Ascending aorta (tissue), 2 donors: ENCODE data around the gene FUCA2. TPM values are rescaled to one million over a fixed set of nuclear protein-coding genes. Genes with fewer than 3 reads are reported as not detected.

ENCODE experiments used
- DNase-seq, 2 donors: peaks; one replicate each; pipeline ENCODE4 v3.0.0-alpha.2; 2019; ENCODE audit warnings: low spot score in 2 of 2
- H3K27ac ChIP-seq, 2 donors: fragments of 200-600 bp; sonication (generic); one replicate each; pipeline ENCODE4 v1.5.1; 2016 to 2017; ENCODE audit warnings: mild to moderate bottlenecking in 1 of 2
- H3K27me3 ChIP-seq: fragments of 200-600 bp; sonication (generic); one replicate; pipeline ENCODE4 v1.5.1; 2017
- H3K36me3 ChIP-seq, 2 donors: fragments of 200-600 bp; sonication (generic); one replicate each; pipeline ENCODE4 v1.5.1; 2016
- H3K4me1 ChIP-seq, 2 donors: fragments of 200-600 bp; sonication (generic); one replicate each; pipeline ENCODE4 v1.5.1; 2016 to 2017; ENCODE audit warnings: mild to moderate bottlenecking in 1 of 2
- H3K4me3 ChIP-seq, 2 donors: fragments of 200-600 bp; sonication (generic); one replicate each; pipeline ENCODE4 v1.5.1; 2016 to 2017; ENCODE audit warnings: mild to moderate bottlenecking in 1 of 2
- H3K9me3 ChIP-seq, 2 donors: fragments of 200-600 bp; sonication (generic); one replicate each; pipeline ENCODE4 v1.5.1; 2016
- intact Hi-C: fragments of 100-400 bp; cut with DNase I; formaldehyde crosslinking; loops from one replicate; pipeline ENCODE4 v1.15.1; 2023
- total RNA-seq: library from RNA; depleted of rRNA; stranded (reverse); fragments of >200 nt; gene quantifications from one replicate; pipeline ENCODE4 v1.1.0, GENCODE V29; 2016
- TF ChIP-seq, protein P1 (sequence below), 3 experiments: fragments of 200-600 bp in 2 of 3; fragments of 450-650 bp in 1 of 3; sonication (generic) in 2 of 3; IDR thresholded peaks; one replicate each; pipeline ENCODE4 v1.5.1; 2016 to 2019; ENCODE audit warnings: antibody characterized with exemption in 3 of 3, mild to moderate bottlenecking in 1 of 3, moderate library complexity in 1 of 3

Gene FUCA2
- total RNA-seq, 1 donor from 2014 or later, result 9.7 TPM

DNA sequence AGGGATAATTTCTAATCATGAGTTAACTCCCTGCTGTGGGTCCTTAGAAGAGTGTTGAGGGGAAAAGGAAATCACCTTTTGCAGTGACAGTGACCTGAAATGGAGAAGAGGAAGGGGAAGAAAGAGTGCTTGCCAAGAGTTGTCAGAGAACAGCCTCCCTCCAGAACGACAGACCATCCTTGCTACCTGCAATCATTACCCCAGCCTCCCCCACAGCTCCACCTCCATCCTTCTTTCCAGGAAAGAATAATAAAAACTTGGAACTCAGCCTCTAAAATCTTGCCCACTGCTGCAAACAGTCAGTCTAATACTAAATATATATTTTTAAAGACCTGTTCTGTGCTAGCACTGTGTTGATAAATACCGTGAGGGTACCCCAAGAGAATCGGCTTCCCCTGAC, 28.7 kb upstream of the FUCA2 start:
- TF ChIP-seq, protein P1, sequence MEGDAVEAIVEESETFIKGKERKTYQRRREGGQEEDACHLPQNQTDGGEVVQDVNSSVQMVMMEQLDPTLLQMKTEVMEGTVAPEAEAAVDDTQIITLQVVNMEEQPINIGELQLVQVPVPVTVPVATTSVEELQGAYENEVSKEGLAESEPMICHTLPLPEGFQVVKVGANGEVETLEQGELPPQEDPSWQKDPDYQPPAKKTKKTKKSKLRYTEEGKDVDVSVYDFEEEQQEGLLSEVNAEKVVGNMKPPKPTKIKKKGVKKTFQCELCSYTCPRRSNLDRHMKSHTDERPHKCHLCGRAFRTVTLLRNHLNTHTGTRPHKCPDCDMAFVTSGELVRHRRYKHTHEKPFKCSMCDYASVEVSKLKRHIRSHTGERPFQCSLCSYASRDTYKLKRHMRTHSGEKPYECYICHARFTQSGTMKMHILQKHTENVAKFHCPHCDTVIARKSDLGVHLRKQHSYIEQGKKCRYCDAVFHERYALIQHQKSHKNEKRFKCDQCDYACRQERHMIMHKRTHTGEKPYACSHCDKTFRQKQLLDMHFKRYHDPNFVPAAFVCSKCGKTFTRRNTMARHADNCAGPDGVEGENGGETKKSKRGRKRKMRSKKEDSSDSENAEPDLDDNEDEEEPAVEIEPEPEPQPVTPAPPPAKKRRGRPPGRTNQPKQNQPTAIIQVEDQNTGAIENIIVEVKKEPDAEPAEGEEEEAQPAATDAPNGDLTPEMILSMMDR (IDR thresholded peaks at IDR 0.05), result no peak
- DNase-seq, result no peak
- Histone ChIP-seq H3K27ac (no peak overlapping the region), H3K27me3 (no peaks in the 10 kb centered on the region), H3K36me3 (no peaks in the 10 kb centered on the region), H3K4me3 (no peak overlapping the region), H3K4me1 (peaks cover 0 to 7% of the 10 kb centered on the region in 2 donors), H3K9me3 (no peaks in the 10 kb centered on the region)
- intact Hi-C loops, result no loop called here

DNA sequence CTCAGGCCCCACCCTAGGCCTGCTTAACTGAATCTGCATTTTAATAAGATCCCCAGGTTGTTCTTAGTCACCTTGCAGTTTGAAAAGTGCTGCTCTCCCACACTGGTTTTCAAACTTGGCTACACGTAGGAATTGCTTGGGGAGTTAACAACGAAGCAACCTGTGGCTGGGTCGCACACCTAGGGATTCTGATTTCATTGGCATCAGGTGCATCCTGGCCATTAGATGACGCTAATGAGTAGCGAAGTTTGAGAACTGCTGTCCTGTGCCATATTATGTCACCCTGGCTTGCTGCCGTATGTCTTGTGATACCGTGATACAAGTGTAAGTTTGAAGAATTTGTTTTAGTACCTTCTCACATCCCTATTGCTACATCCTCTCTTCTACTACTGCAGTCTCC, 28.2 kb upstream of the FUCA2 start:
- intact Hi-C loops, result no loop called here

DNA sequence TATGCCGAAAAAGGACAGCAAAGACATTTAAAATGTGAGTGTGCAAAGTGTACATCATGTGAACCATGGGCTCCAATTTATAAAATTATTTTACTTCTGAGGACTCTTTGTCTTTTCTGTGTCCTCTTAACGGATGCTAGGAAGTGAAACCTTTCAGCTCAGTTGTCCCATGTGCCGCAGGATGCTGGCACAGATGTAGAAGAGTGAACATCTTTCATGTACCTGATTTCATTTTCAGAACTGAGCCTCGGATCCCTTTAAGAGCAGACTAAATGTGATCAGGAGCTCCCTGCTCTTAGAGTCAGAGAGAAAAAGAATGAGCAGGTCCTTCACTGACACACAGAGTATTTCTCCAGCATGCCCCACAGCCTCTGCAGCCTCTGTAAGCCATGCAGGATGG, 27.6 kb upstream of the FUCA2 start:
- intact Hi-C loops, result no loop called here
- Histone ChIP-seq H3K4me1 (peaks cover 0 to 7% of the 10 kb centered on the region in 2 donors), H3K27me3 (no peaks in the 10 kb centered on the region), H3K9me3 (no peaks in the 10 kb centered on the region), H3K4me3 (no peak overlapping the region), H3K27ac (no peak overlapping the region), H3K36me3 (no peaks in the 10 kb centered on the region)
- TF ChIP-seq, protein P1 (IDR thresholded peaks at IDR 0.05), result no peak
- no peak for DNase-seq

More for the DNA sequence above, 28.2 kb upstream of the FUCA2 start:
- no peak for DNase-seq
- Histone ChIP-seq H3K9me3 (no peaks in the 10 kb centered on the region), H3K4me3 (no peak overlapping the region), H3K27ac (no peak overlapping the region), H3K27me3 (no peaks in the 10 kb centered on the region), H3K36me3 (no peaks in the 10 kb centered on the region), H3K4me1 (peaks cover 0 to 7% of the 10 kb centered on the region in 2 donors)
- TF ChIP-seq, protein P1 (IDR thresholded peaks at IDR 0.05), result no peak

DNA sequence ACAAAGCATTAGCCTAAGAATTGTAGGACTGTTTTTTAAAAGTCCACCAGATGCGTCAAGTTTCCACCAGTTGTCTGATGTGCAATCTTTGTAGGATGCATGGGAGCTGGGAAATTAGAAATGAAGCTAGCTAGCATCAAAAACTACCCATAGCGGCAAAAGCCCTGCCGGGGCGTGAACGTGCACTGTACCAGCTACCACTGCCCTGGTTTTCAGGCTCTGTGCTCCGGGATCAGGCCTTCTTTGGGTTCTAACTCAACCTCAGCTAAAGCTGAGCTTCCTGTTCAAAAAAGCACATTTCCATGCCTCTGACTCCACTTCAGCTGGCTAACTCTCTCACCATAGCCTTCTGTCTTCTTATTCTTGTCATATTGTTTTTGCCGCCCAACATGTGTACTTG, 26.9 kb upstream of the FUCA2 start:
- DNase-seq, result no peak
- intact Hi-C loops, result no loop called here
- TF ChIP-seq, protein P1 (IDR thresholded peaks at IDR 0.05), result no peak
- Histone ChIP-seq H3K9me3 (no peaks in the 10 kb centered on the region), H3K36me3 (no peaks in the 10 kb centered on the region), H3K27ac (no peak overlapping the region), H3K4me3 (peak overlapping the region in 1 of 2 donors; percentile 84), H3K4me1 (peaks cover 0 to 7% of the 10 kb centered on the region in 2 donors), H3K27me3 (no peaks in the 10 kb centered on the region)

DNA sequence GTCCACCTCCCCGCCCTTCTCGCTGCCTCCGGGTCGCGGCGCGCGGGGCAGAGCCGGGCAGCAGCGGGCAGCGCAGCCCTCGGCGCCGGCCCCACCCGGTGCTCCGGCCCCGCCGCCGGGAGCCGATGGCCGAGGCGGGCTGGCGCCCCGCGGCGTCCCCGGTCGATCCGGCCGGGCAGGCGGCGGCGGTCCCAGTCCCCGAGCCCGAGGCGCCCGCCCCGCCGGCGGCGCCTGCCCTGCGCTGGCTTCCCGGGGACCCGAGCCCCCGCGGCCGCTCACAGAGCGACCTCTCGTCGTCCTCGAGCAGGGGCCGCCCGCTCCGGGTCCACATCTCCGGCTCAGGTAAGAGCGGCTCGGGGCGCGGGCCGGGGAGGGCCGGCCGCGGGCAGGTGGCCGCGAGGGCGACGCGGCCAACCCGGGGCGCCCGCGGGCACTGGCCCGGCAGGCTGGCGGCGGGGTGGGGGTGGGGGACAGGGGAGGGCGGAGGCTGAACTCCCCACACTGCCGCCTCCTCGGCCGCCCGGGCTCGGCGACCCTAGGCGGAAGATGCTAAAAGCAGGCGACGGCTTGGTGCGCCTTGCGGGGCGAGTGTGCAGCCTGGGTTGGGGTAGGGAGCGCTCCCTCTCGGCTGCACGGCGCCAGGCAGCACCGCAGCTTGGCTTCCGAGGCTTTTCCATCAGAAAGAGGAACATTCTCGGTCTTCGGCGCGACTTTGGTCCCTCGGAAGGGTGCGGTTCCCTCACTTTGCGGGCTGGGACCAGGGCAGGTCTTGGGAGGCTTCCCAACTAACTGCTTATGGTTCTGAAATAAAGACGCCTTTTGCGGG, 25.6 kb upstream of the FUCA2 start:
- Histone ChIP-seq H3K36me3 (no peaks in the 10 kb centered on the region), H3K4me1 (peaks cover 0 to 7% of the 10 kb centered on the region in 2 donors), H3K27me3 (no peaks in the 10 kb centered on the region), H3K27ac (peak overlapping the region; percentile 51 to 74), H3K9me3 (no peaks in the 10 kb centered on the region), H3K4me3 (peak overlapping the region; percentile 62 to 84)
- peak in 1 of 2 donors; percentile 79 for DNase-seq
- intact Hi-C loops, result no loop called here
- TF ChIP-seq, protein P1 (IDR thresholded peaks at IDR 0.05), result peak in 2 of 3 experiments; percentile 35 to 56
